OCI-LY7 (cell line): Measurements from ENCODE around the gene IL10RB. TPM values are rescaled to one million over a fixed set of nuclear protein-coding genes. Genes with fewer than 3 reads are reported as not detected.

Source experiments
- BruUV-seq: library from RNA; stranded (reverse); fragments of 400-500 nt; replicated peaks from 2 replicates; lab custom pipeline; 2021; lab: Mats Ljungman, UMichigan
- CTCF ChIA-PET: fragments of 300-600 bp; sonication (Branson Sonifier 250); formaldehyde crosslinking; loops from one replicate; lab custom pipeline; 2022; ENCODE audit warnings: antibody characterized with exemption; ENCODE audit not compliant: unreplicated experiment; lab: Charles Lee
- POLR2A ChIA-PET: fragments of 300-600 bp; sonication (Branson Sonifier 250); formaldehyde crosslinking; loops from one replicate; lab custom pipeline; 2022; ENCODE audit warnings: antibody characterized with exemption; lab: Charles Lee
- DNase-seq: peaks from one replicate; pipeline ENCODE4 v3.0.0-alpha.2; 2015; ENCODE audit warnings: low spot score
- H2AFZ ChIP-seq: fragments of 200-600 bp; sonication (generic), shearing (Covaris generic); 2 replicates; pipeline ENCODE4 v1.6.1; 2014; ENCODE audit warnings: mild to moderate bottlenecking, antibody characterized with exemption, low read length, moderate library complexity
- H3K27ac ChIP-seq: fragments of 200-600 bp; sonication (generic); 2 replicates; pipeline ENCODE4 v1.5.1; 2014; ENCODE audit warnings: mixed run types, low read depth, mild to moderate bottlenecking, moderate library complexity, low read length, inconsistent platforms; ENCODE audit not compliant: poor library complexity, severe bottlenecking
- H3K36me3 ChIP-seq: fragments of 200-600 bp; sonication (generic); 2 replicates; pipeline ENCODE4 v1.6.1; 2014; ENCODE audit warnings: mild to moderate bottlenecking, antibody characterized with exemption, low read length, moderate library complexity, mixed read lengths; ENCODE audit not compliant: insufficient read depth
- H3K4me1 ChIP-seq: fragments of 200-600 bp; sonication (generic); 2 replicates; pipeline ENCODE4 v1.5.1; 2014; ENCODE audit warnings: mild to moderate bottlenecking, low read length; ENCODE audit not compliant: insufficient read depth, poor library complexity, severe bottlenecking
- H3K4me2 ChIP-seq: fragments of 200-600 bp; sonication (generic); 2 replicates; pipeline ENCODE4 v1.6.1; 2014; ENCODE audit warnings: mild to moderate bottlenecking, low read length
- H3K4me3 ChIP-seq: fragments of 200-600 bp; sonication (generic); 2 replicates; pipeline ENCODE4 v1.5.1; 2014; ENCODE audit warnings: mild to moderate bottlenecking, low read depth, low read length; ENCODE audit not compliant: poor library complexity, severe bottlenecking
- H3K79me2 ChIP-seq: fragments of 200-600 bp; sonication (generic); 2 replicates; pipeline ENCODE4 v1.6.1; 2016; ENCODE audit warnings: low read depth, mild to moderate bottlenecking, low read length, moderate library complexity, mixed read lengths; ENCODE audit not compliant: insufficient read depth
- H3K9me2 ChIP-seq: fragments of 200-600 bp; sonication (generic); 2 replicates; pipeline ENCODE4 v1.6.1; 2016; ENCODE audit warnings: mild to moderate bottlenecking, low read length, mixed read lengths; ENCODE audit not compliant: insufficient read depth
- H3K9me3 ChIP-seq: fragments of 200-600 bp; sonication (generic); 2 replicates; pipeline ENCODE4 v1.6.1; 2014; ENCODE audit warnings: mild to moderate bottlenecking, mixed run types, low read length, mixed read lengths
- H4K20me1 ChIP-seq: fragments of 200-600 bp; sonication (generic); 2 replicates; pipeline ENCODE4 v1.6.1; 2014; ENCODE audit warnings: mild to moderate bottlenecking, antibody characterized with exemption, low read length, moderate library complexity, mixed read lengths; ENCODE audit not compliant: insufficient read depth
- EZH2phosphoT487 ChIP-seq: fragments of 200-600 bp; sonication (generic); IDR thresholded peaks from 2 replicates; pipeline ENCODE4 v1.6.1; 2018; ENCODE audit warnings: low read depth, borderline replicate concordance, mild to moderate bottlenecking, mixed run types, antibody characterized with exemption, low read length, moderate library complexity, mixed read lengths
- intact Hi-C: fragments of 100-400 bp; cut with micrococcal nuclease; formaldehyde crosslinking; loops from one replicate; pipeline ENCODE4 v1.10.0; 2022; ENCODE audit not compliant: unreplicated experiment
- total RNA-seq, 2 experiments: library from RNA; depleted of rRNA in 1 of 2; stranded (reverse); fragments of >200 nt in 1 of 2; shearing (Covaris generic) in 1 of 2; gene quantifications; 2 replicates each; pipeline ENCODE4 v1.2.3, GENCODE V29; 2014 to 2022
- TF ChIP-seq, protein P1 (sequence below): fragments of 200-600 bp; sonication (generic); conservative IDR thresholded peaks from 2 replicates; pipeline ENCODE4 v1.5.1; 2014; ENCODE audit warnings: mild to moderate bottlenecking, antibody characterized with exemption, low read length, moderate library complexity, mixed read lengths

IL10RB gene
- total RNA-seq, 2 experiments from 2014 or later, result 48.0 to 48.3 TPM

DNA sequence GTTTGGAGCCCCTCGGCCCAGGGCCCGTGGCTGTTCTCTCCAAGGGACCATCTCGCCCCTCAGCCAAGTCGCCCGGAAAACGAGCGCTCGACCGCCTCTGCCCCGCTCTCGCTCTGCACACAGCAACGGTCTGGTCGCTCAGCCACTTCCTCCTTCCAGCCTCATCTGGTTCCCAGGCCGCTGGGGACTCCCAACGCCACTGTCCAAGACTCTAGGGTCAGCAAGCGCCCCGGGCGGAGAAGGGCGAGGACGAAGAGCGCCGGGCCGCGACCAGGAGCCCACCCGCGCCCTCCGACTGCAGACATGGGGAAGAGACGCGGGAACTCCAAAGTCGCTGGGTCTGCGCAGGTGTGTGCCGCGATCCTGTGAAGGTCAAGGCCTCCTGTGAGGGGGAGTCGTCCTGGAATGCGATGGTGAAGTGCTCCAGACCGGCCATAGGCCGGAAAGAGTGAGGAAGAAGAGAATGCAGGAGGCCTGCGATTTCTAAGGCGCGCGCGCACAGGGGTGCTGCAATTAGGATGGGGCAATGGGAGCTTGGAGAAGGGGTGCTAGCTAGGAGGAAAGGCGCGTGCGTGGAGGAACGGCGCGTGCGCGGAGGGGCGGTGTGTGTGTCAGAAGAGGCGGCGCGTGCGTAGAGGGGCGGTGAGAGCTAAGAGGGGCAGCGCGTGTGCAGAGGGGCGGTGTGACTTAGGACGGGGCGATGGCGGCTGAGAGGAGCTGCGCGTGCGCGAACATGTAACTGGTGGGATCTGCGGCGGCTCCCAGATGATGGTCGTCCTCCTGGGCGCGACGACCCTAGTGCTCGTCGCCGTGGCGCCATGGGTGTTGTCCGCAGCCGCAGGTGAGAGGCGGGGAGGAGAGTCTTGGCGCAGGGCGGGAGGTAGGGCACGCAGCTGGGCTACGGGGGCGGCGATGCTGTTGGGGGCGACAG, 58.4 kb downstream of the IL10RB start, which contains the start of gene IFNAR1:
Gene IFNAR1 (plus strand): TSS at position 680 of the 931 bp plus-strand sequence. CDS start 86 bp downstream, at position 766.
- intact Hi-C loops, result loop anchor here (1.0 to 2.0 kb wide), 2 partner anchors 50 to 55 kb away; no protein-coding TSS in a partner anchor
- ChIA-PET CTCF (interaction anchor here (0.6 to 1.2 kb wide), 6 partner anchors 8 to 84 kb away, joined by 3 to 4 read pairs (median 3); no protein-coding TSS in a partner anchor), POLR2A (interaction anchor here (0.5 to 2.4 kb wide), 28 partner anchors 8 to 581 kb away, joined by 3 to 19 read pairs (median 4); partner anchors contain the start of genes IFNGR2 and IL10RB)
- H3K27ac ChIP-seq, result peak within 1 kb of the TSS; percentile 87
- H3K36me3 ChIP-seq, result peaks cover 32% of the 10 kb centered on the region
- no peaks in the 10 kb centered on the region for H3K9me2 ChIP-seq
- H3K4me2 ChIP-seq, result peak within 1 kb of the TSS; percentile 82
- DNase-seq, result peak; percentile 98
- 0 out of 2 replicates have a peak, but pooled peaks cover 4% of the 10 kb centered on the region for H4K20me1 ChIP-seq
- H3K4me1 ChIP-seq, result peaks cover 36% of the 10 kb centered on the region
- H3K79me2 ChIP-seq, result peaks cover 46% of the 10 kb centered on the region
- no TSS peak for BruUV-seq
- TF ChIP-seq, protein P1, sequence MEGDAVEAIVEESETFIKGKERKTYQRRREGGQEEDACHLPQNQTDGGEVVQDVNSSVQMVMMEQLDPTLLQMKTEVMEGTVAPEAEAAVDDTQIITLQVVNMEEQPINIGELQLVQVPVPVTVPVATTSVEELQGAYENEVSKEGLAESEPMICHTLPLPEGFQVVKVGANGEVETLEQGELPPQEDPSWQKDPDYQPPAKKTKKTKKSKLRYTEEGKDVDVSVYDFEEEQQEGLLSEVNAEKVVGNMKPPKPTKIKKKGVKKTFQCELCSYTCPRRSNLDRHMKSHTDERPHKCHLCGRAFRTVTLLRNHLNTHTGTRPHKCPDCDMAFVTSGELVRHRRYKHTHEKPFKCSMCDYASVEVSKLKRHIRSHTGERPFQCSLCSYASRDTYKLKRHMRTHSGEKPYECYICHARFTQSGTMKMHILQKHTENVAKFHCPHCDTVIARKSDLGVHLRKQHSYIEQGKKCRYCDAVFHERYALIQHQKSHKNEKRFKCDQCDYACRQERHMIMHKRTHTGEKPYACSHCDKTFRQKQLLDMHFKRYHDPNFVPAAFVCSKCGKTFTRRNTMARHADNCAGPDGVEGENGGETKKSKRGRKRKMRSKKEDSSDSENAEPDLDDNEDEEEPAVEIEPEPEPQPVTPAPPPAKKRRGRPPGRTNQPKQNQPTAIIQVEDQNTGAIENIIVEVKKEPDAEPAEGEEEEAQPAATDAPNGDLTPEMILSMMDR, result 0 out of 2 replicates have a peak, but pooled peaks have one; percentile 25
- TF ChIP-seq EZH2phosphoT487, result no peak
- no peaks in the 10 kb centered on the region; the same call in 1 of the 2 replicates for H3K9me3 ChIP-seq
- peak within 1 kb of the TSS; percentile 66 for H2AFZ ChIP-seq
- peak within 1 kb of the TSS; percentile 79 for H3K4me3 ChIP-seq

DNA sequence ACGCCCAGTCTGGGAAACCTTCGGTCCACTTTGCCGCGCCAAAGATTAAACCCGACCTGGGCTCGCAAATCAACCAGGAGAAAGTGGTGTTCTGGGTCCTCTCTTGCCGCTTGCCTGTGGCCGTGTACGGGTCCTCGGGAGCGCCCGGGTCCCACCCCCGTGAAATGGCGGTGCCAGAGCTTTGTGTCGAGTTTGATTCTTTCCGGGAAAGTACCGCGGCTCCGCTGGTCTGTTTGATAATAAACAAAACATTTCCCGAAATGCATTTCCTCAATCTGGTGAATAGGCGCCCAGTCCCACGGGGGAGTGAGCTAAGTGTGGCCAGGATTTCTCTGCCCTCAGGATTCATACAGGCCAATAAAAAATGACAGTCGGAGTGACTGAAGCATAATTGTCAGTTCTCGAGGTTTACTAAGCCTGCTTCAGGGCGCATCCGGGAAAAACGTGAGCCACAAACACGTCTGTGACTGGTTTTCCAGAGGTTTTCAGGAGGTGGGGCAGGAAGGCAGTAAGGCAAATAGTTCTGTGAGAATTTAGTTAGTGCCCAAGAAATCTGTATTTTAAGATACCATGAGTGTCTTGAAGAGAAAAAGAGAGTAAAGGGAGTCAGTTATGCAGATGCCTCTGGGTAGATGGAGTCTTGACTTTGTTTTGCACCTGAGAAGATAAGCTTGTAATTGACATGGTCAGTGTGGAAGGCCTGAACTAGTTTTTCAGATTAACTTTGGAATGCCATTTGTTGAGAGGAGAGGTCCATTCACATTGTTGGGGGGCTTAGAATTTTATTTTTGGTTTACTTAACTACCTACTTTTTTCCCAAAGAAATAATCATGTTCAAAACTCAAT, 59.3 kb downstream of the IL10RB start:
- intact Hi-C loops, result loop anchor here (2.0 kb wide), 1 partner anchor 49 kb away; no protein-coding TSS in a partner anchor
- POLR2A ChIA-PET, result interaction anchor here (0.5 to 2.4 kb wide), 30 partner anchors 8 to 122 kb away, joined by 3 to 19 read pairs (median 4); partner anchors contain the start of genes IFNGR2 and IL10RB
- Histone ChIP-seq H3K4me2 (peak overlapping the region; percentile 82), H4K20me1 (0 out of 2 replicates have a peak, but pooled peaks cover 4% of the 10 kb centered on the region), H3K9me2 (no peaks in the 10 kb centered on the region), H3K36me3 (peaks cover 41% of the 10 kb centered on the region), H2AFZ (peak overlapping the region; percentile 66), H3K9me3 (no peaks in the 10 kb centered on the region; the same call in 1 of the 2 replicates), H3K27ac (peak overlapping the region; percentile 87), H3K79me2 (peaks cover 55% of the 10 kb centered on the region), H3K4me1 (peaks cover 45% of the 10 kb centered on the region), H3K4me3 (peak overlapping the region; percentile 79)
- BruUV-seq, result no TSS peak
- peak; percentile 68 for DNase-seq
- TF ChIP-seq EZH2phosphoT487, result no peak
- TF ChIP-seq, protein P1, result 0 out of 2 replicates have a peak, but pooled peaks have one; percentile 13
- CTCF ChIA-PET, result interaction anchor here (0.6 to 1.2 kb wide), 6 partner anchors 9 to 84 kb away, joined by 3 to 4 read pairs (median 3); no protein-coding TSS in a partner anchor
